K562 (cell line): Measurements from ENCODE around the gene SPHK1. TPM values are rescaled to one million over a fixed set of nuclear protein-coding genes. Genes with fewer than 3 reads are reported as not detected.

Experiments
- ATAC-seq: fragments of 200-7000 bp; cut with Tn5 transposase; 3 replicates; pipeline ENCODE4 v1.9.1; 2020; ENCODE audit warnings: moderate library complexity
- BruUV-seq: library from RNA; stranded (reverse); fragments of 400-500 nt; replicated peaks from 2 replicates; lab custom pipeline; 2021; lab: Mats Ljungman, UMichigan
- CTCF ChIA-PET: fragments of 300-600 bp; formaldehyde crosslinking; extraction: SDS; loops from one replicate; lab custom pipeline; 2021; ENCODE audit warnings: low intra/inter-chr PET ratio; lab: Yijun Ruan, JAX
- POLR2A ChIA-PET: fragments of 300-600, 350-650 bp; sonication (Branson Sonifier 250); formaldehyde crosslinking; extraction: SDS; loops from one replicate; lab custom pipeline; 2021; ENCODE audit warnings: antibody characterized with exemption, inconsistent platforms; lab: Yijun Ruan, JAX
- DNase-seq, 4 experiments: peaks; one replicate each; pipeline versions ENCODE4 v3.0.0 to v3.0.0-alpha.2; 2011 to 2018; ENCODE audit warnings: low spot score in 3 of 4, mixed read lengths in 3 of 4; ENCODE audit errors: extremely low read depth in 1 of 4
- FAIRE-seq: peaks from 2 replicates; lab custom pipeline; 2011; peaks lifted over from hg19 to GRCh38; lab: Jason Lieb, UNC
- H2AFZ ChIP-seq: 2 replicates; pipeline ENCODE4 v1.6.0; 2011; ENCODE audit warnings: low read depth, low read length, control low read depth, inconsistent platforms
- H3K27ac ChIP-seq: fragments of 200-600 bp; 3 replicates; pipeline ENCODE4 v1.8.0; 2011; ENCODE audit warnings: low read depth, mild to moderate bottlenecking, control low read depth, inconsistent platforms, low read length, moderate library complexity, mixed read lengths; ENCODE audit errors: extremely low read depth
- H3K27me3 ChIP-seq, 2 experiments: fragments of 300-600 bp in 1 of 2; 2 replicates in 1 of 2; 3 replicates in 1 of 2; pipeline versions ENCODE4 v1.6.0 to v1.8.0; 2011; ENCODE audit warnings: inconsistent platforms in 2 of 2, low read length in 2 of 2, mild to moderate bottlenecking in 1 of 2, mixed read lengths in 1 of 2, moderate library complexity in 1 of 2; ENCODE audit not compliant: control insufficient read depth in 2 of 2, insufficient read depth in 2 of 2
- H3K36me3 ChIP-seq: fragments of 300-600 bp; 3 replicates; pipeline ENCODE4 v1.8.0; 2011; ENCODE audit warnings: mild to moderate bottlenecking, low read length, inconsistent platforms; ENCODE audit not compliant: control insufficient read depth, insufficient read depth
- H3K4me1 ChIP-seq, 2 experiments: fragments of 200-600 bp in 1 of 2; replicated peaks in 1 of 2; 2 replicates in 1 of 2; 3 replicates in 1 of 2; pipeline versions ENCODE4 v1.5.1 to v1.8.0; 2011; ENCODE audit warnings: inconsistent platforms in 2 of 2, low read length in 2 of 2, mild to moderate bottlenecking in 1 of 2, mixed read lengths in 1 of 2, moderate library complexity in 1 of 2; ENCODE audit not compliant: control insufficient read depth in 2 of 2, insufficient read depth in 2 of 2
- H3K4me2 ChIP-seq: 2 replicates; pipeline ENCODE4 v1.6.1; 2011; ENCODE audit warnings: low read length, control low read depth, inconsistent platforms, mixed read lengths; ENCODE audit not compliant: insufficient read depth
- H3K4me3 ChIP-seq: fragments of 200-600 bp; sonication (generic), shearing (Covaris generic); 2 replicates; pipeline ENCODE4 v1.5.1; 2016; ENCODE audit warnings: control low read depth, inconsistent platforms
- H3K79me2 ChIP-seq: fragments of 200-600 bp; 3 replicates; pipeline ENCODE4 v1.8.0; 2011; ENCODE audit warnings: low read length, inconsistent platforms; ENCODE audit not compliant: control insufficient read depth, insufficient read depth
- H3K9ac ChIP-seq, 2 experiments: 2 replicates each; pipeline versions ENCODE4 v1.6.0 to v1.6.1; 2011; ENCODE audit warnings: low read depth in 2 of 2, low read length in 2 of 2, control low read depth in 1 of 2, inconsistent platforms in 1 of 2, mild to moderate bottlenecking in 1 of 2, mixed read lengths in 1 of 2; ENCODE audit not compliant: insufficient read depth in 1 of 2
- H3K9me1 ChIP-seq: one replicate; pipeline ENCODE4 v1.6.0; 2011; ENCODE audit warnings: inconsistent platforms, mild to moderate bottlenecking, low read length, moderate library complexity; ENCODE audit not compliant: control insufficient read depth, insufficient read depth
- H3K9me3 ChIP-seq: replicated peaks from 2 replicates; pipeline ENCODE4 v1.5.1; 2011; ENCODE audit warnings: low read depth, low read length, inconsistent platforms; ENCODE audit not compliant: control insufficient read depth, insufficient read depth
- H4K20me1 ChIP-seq: replicated peaks from 2 replicates; pipeline ENCODE4 v1.6.1; 2011; ENCODE audit warnings: low read length, inconsistent platforms, mixed read lengths; ENCODE audit not compliant: control insufficient read depth, insufficient read depth
- E2F3 ChIP-seq: fragments of 250-450 bp; sonication (Bioruptor Pico); IDR thresholded peaks from 2 replicates; pipeline ENCODE4 v1.4.0; 2020; ENCODE audit warnings: mild to moderate bottlenecking
- ELF1 ChIP-seq: fragments of 200-800 bp; sonication (Bioruptor generic); IDR thresholded peaks from 2 replicates; pipeline ENCODE4 v1.6.1; 2016; ENCODE audit warnings: missing genetic modification characterization, missing compliant biosample characterization
- HMGN3 ChIP-seq: IDR thresholded peaks from 2 replicates; pipeline ENCODE4 v1.6.1; 2011; ENCODE audit warnings: borderline replicate concordance, low read depth, mild to moderate bottlenecking, mixed read lengths, low read length; ENCODE audit not compliant: insufficient read length; ENCODE audit errors: extremely low read depth
- HOMEZ ChIP-seq: fragments of 250-450 bp; sonication (Bioruptor Pico); IDR thresholded peaks from 2 replicates; pipeline ENCODE4 v1.4.0; 2020; ENCODE audit warnings: mild to moderate bottlenecking, moderate library complexity
- IRF2 ChIP-seq: sonication (generic); formaldehyde crosslinking; IDR thresholded peaks from 2 replicates; pipeline ENCODE4 v1.8.1; 2022; ENCODE audit warnings: mild to moderate bottlenecking, missing genetic modification reagents
- KLF10 ChIP-seq: fragments of 250-450 bp; sonication (Bioruptor Pico); IDR thresholded peaks from 2 replicates; pipeline ENCODE4 v1.6.1; 2021; ENCODE audit warnings: matching md5 sums
- MEIS2 ChIP-seq: fragments of 450-650 bp; IDR thresholded peaks from 2 replicates; pipeline ENCODE4 v1.6.1; 2014; ENCODE audit warnings: mild to moderate bottlenecking; ENCODE audit not compliant: partially characterized antibody
- PHF8 ChIP-seq: fragments of 200-600 bp; sonication (generic); IDR thresholded peaks from 2 replicates; pipeline ENCODE4 v1.6.1; 2012; ENCODE audit warnings: mixed run types, mild to moderate bottlenecking, inconsistent platforms, low read length, moderate library complexity, borderline replicate concordance
- PTBP1 ChIP-seq: fragments of 200-400 bp; formaldehyde crosslinking; IDR thresholded peaks from 2 replicates; pipeline ENCODE4 v1.6.1; 2017; ENCODE audit warnings: low read depth, low read length
- STAT6 ChIP-seq: sonication (generic); formaldehyde crosslinking; IDR thresholded peaks from 2 replicates; pipeline ENCODE4 v1.8.1; 2023; ENCODE audit warnings: mild to moderate bottlenecking, missing genetic modification reagents
- TARDBP ChIP-seq: fragments of 450-650 bp; IDR thresholded peaks from 2 replicates; pipeline ENCODE4 v1.6.1; 2016
- ZNF239 ChIP-seq: fragments of 250-450 bp; sonication (Bioruptor Pico); IDR thresholded peaks from 2 replicates; pipeline ENCODE4 v1.4.0; 2020; ENCODE audit warnings: mild to moderate bottlenecking
- ZNF316 ChIP-seq: fragments of 450-650 bp; IDR thresholded peaks from 2 replicates; pipeline ENCODE4 v1.6.1; 2016
- ZNF444 ChIP-seq: fragments of 250-450 bp; sonication (Bioruptor Pico); IDR thresholded peaks from 2 replicates; pipeline ENCODE4 v1.4.0; 2020; ENCODE audit warnings: mild to moderate bottlenecking, moderate library complexity
- ZNF764 ChIP-seq: fragments of 250-450 bp; sonication (Bioruptor Pico); IDR thresholded peaks from 2 replicates; pipeline ENCODE4 v1.4.0; 2020; ENCODE audit warnings: low read depth, mild to moderate bottlenecking, moderate library complexity
- WGBS: fragments of 100-300 bp; shearing (Covaris generic); methylation state at CpG from one replicate; pipeline ENCODE4 v1.1.6; 2016; ENCODE audit warnings: low coverage, mixed read lengths; ENCODE audit not compliant: insufficient coverage; ENCODE audit errors: missing lambda C conversion rate; 5-methylcytosine and 5-hydroxymethylcytosine counted together
- in situ Hi-C: fragments of 300-500 bp; cut with MboI; formaldehyde crosslinking; loops from 4 replicates; pipeline ENCODE4 v1.15.0; 2018; ENCODE audit warnings: inconsistent platforms, mixed read lengths
- intact Hi-C: fragments of 100-400 bp; cut with micrococcal nuclease; formaldehyde crosslinking; loops from 2 replicates; pipeline ENCODE4 v1.14.2; 2022
- polyA plus RNA-seq, 8 experiments: library from polyadenylated mRNA; depleted of rRNA in 4 of 8; stranded (reverse) in 5 of 8; unstranded in 3 of 8; fragments of >200 nt; fragmentation: Nextera tagmentation in 2 of 8; fragmentation: Illumina TruSeq in 1 of 8; extraction: Ambion mirVana in 2 of 8; extraction: Trizol in 1 of 8; gene quantifications; 2 replicates each; pipeline versions ENCODE4 v1.2.1 to v1.2.3, GENCODE V29; 2011 to 2014; ENCODE audit warnings: inconsistent platforms in 1 of 8, missing spikeins in 1 of 8
- total RNA-seq, 7 experiments: library from RNA; depleted of rRNA in 6 of 7; stranded (reverse); fragments of >200 nt in 6 of 7; fragmentation: Illumina TruSeq in 2 of 7; extraction: Trizol in 2 of 7; gene quantifications; 2 replicates each; pipeline versions ENCODE4 v1.2.1 to v1.2.3, GENCODE V29; 2011 to 2021; ENCODE audit warnings: low replicate concordance in 1 of 7

Gene SPHK1
- total and polyA plus RNA-seq, 9 of the 15 experiments (the other 6 are each of a cell fraction or from before 2014, with no cell fraction given) = 0.21 to 60.3 (median 14.5) TPM

- H3K4me3 ChIP-seq = no peak overlapping the region
- no peak overlapping the region; the same call in 2 of the 3 replicates for H3K27ac ChIP-seq
- H2AFZ ChIP-seq = no peak overlapping the region
- no peaks in the 10 kb centered on the region for H3K79me2 ChIP-seq
- ChIA-PET CTCF (interaction anchor here (0.5 to 3.8 kb wide), 8 partner anchors 11 to 277 kb away, joined by 3 to 38 read pairs (median 3); partner anchors contain the start of gene SPHK1), POLR2A (interaction anchor here (0.6 to 2.9 kb wide), 12 partner anchors 8 to 224 kb away, joined by 3 to 15 read pairs (median 4); no protein-coding TSS in a partner anchor)
- peaks cover 0 to 9% of the 10 kb centered on the region in 2 experiments; a peak in 2 of 5 replicates for H3K4me1 ChIP-seq
- H3K36me3 ChIP-seq = peaks cover 85% of the 10 kb centered on the region
- peak; percentile 99 for FAIRE-seq
- in situ Hi-C loops (no loop called here), intact Hi-C loops (loop anchor here (1.0 to 2.0 kb wide), 3 partner anchors 33 to 95 kb away; no protein-coding TSS in a partner anchor)
- H4K20me1 ChIP-seq = peaks cover 23% of the 10 kb centered on the region
- H3K27me3 ChIP-seq = no peaks in the 10 kb centered on the region
- peak; percentile 76 to 90 (median 80) for DNase-seq
- 27% methylated on average over 16 of the region's 16 CpGs for WGBS
- peak; percentile 98 for ATAC-seq
- H3K9me1 ChIP-seq = no peaks in the 10 kb centered on the region
- no peak overlapping the region for H3K4me2 ChIP-seq
- no peaks in the 10 kb centered on the region for H3K9me3 ChIP-seq
- peak overlapping the region in 1 of 2 experiments; percentile 0; a peak in 1 of 4 replicates for H3K9ac ChIP-seq
- no TSS peak for BruUV-seq
- TF ChIP-seq HMGN3 (no peak), PTBP1 (no peak), ELF1 (no peak), TARDBP (peak; percentile 28; the same call in 1 of the 2 replicates), ZNF444 (CRISPR knock-in tag) (no peak), ZNF316 (no peak), KLF10 (CRISPR knock-in tag) (no peak), ZNF764 (CRISPR knock-in tag) (no peak), IRF2 (CRISPR knock-in tag) (no peak), HOMEZ (CRISPR knock-in tag) (no peak), ZNF239 (CRISPR knock-in tag) (no peak), STAT6 (no peak), MEIS2 (no peak), PHF8 (no peak), E2F3 (CRISPR knock-in tag) (no peak)
Observed at GRCh38 chr17:76397687-76398522, 13.5 kb downstream of the SPHK1 start.
